RPMI8226 (cell line): Measurements from ENCODE around the gene ST7L.
"Not testable (repeated sequence)": the region's sequence is repeated elsewhere in the genome, so short reads cannot be mapped to it uniquely, and the experiment has no call there.

ENCODE experiments used
- DNase-seq: peaks from one replicate; pipeline ENCODE4 v3.0.0-alpha.2; 2015

The ST7L gene, protein sequence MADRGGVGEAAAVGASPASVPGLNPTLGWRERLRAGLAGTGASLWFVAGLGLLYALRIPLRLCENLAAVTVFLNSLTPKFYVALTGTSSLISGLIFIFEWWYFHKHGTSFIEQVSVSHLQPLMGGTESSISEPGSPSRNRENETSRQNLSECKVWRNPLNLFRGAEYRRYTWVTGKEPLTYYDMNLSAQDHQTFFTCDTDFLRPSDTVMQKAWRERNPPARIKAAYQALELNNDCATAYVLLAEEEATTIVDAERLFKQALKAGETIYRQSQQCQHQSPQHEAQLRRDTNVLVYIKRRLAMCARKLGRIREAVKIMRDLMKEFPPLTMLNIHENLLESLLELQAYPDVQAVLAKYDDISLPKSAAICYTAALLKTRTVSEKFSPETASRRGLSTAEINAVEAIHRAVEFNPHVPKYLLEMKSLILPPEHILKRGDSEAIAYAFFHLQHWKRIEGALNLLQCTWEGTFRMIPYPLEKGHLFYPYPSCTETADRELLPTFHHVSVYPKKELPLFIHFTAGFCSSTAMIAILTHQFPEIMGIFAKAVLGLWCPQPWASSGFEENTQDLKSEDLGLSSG

DNA sequence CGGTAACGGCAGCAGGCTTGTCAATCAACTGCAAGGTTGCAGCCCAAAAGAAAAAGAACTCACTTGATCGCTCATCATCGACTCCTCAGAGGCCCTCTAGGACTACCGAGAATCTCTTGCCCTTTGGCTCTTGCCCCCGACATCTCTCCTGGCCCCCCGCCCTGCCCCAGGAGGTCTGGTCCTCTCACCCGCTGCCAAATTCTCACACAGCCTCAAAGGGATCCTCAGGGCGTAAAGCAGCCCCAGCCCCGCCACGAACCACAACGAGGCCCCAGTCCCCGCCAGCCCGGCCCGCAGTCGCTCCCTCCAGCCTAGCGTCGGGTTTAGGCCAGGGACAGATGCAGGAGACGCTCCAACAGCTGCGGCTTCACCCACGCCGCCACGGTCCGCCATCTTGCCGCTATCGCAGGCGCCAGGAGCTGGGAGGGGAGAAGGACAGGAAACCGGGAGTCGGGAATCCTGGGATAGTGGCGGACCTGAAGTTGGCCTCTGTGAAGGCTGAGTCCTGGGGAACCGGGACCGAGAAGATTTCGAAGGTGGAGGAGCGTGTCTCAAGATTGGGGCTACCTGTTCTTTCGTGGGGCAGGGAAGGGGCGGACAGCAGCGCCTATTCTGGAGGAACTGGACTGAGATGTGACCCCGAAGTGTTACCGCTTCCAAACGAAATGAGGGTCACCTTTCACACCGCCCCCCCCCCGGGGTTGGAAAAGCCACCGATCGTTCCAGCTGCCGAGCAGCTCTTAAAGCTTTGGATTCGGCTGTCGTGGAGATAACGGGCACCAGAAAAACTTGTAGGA lies at the start of gene ST7L:
Gene ST7L (minus strand): TSS at position 421 of the 797 bp plus-strand sequence. CDS start 28 bp downstream, at position 393.
- DNase-seq = peak; percentile 49

DNA sequence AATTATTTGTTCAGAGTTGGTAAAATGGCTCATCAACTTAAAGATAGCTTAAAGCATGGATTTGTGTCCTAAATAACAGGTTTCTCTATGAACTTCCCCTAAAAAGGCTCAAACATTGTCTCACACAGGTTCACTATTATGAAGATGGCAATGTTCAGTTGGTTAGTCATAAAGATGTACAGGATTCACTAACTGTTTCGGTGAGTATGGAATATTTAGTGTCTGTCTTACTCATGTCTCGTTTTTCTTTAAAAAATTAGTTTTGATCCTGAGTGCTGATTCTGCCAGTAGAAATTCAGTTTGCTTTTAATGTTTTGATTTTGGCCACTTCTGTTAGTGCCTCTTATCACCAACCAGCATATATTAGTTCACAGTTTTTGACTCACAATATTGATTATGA lies 48.0 kb upstream of the ST7L start:
- no peak for DNase-seq

DNA sequence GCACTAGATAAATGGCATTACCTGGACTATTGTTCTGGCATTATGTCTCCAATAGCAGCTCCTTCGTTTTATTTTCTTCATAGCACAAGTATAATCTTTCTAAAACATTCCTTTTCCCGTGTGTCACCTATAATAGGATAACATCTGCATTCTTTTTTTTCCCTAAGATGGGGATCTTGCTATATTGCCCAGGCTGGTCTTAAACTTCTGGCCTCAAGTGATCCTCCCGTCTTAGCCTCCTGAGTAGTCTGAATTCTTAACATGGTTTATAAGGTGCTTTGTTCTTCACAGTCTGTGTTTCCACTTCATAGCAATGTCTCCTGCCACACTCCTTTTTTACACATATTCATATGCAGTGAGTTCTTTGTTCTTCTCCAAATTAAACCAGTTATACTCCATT lies 46.9 kb upstream of the ST7L start:
- no peak for DNase-seq

DNA sequence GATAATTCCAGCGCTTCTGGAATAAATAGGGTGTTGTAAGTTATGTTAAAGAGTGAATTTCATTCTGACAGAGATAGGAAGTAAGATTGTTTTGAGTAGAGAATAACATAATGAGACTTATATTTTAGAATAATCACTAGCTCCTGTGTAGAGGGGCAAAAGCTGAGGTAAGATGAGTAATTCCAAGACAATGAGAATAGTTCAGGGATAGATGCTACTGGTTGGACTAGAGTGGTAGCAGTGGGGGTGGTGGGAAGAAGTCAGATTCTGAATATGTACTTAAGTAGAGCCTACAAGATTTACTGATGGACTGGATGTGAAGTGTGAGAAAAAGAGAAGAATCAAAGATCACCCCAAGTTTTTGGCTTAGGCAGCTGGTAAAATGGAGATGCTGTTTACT lies 32.3 kb upstream of the ST7L start:
- DNase-seq = no peak

DNA sequence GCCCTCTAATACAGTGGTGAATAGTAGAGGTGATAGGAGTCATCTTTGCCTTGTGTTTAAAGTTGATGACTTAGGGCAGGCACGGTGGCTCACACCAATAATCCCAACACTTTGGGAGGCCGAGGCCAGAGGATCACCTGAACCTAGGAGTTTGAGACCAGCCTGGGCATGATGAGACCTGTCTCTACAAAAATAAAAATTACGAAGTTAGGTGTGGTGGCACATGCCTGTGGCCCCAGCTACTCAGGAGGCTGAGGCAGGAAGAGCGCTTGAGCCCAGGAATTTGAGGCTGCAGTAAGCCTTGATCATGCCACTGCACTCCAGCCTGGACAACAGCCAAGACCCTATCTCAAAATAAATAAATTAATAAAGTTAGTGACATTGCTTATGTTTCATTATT lies 27.3 kb upstream of the ST7L start:
- no peak for DNase-seq

DNA sequence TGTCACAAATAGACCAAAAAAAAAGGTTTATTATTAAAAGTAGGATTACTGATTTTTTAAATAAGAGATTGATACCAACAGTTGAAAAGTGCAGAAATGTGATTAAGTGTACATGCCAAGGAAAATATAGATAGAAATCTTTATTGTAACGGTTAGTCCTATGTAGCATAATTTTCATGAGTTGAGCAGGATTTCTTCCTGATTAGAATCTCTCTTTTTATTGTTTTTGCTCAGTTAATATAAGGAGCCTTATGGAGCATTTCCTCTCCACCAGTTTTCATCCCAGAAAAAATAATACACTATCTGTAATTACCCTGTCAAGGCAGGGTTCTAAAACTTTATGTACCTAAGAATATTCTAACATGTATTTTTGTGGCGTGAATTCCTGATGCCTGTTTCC lies 24.1 kb upstream of the ST7L start:
- no peak for DNase-seq

DNA sequence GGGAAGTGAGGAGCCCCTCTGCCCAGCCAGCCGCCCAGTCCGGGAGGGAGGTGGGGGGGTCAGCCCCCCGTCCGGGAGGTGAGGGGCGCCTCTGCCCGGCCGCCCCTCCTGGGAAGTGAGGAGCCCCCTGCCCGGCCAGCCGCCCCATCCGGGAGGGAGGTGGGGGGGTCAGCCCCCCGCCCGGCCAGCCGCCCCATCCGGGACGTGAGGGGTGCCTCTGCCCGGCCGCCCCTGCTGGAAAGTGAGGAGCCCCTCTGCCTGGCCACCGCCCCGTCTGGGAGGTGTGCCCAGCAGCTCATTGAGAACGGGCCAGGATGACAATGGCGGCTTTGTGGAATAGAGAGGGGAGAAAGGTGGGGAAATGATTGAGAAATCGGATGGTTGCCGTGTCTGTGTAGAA lies 21.5 kb upstream of the ST7L start:
- DNase-seq = not testable (repeated sequence)

DNA sequence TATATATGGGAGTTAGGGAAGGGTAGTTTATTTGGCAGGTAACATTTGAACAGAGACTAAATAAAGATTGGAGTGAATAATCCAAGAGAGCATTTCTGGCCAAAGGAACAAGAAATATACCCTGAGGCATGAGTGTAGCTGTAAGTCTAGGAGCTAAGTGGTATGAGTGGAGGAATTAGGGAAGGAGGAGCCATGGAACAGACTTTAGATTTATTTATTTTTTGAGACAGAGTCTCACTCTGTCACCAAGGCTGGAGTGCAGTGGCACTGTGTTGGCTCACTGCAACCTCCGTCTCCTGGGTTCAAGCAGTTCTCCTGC lies 19.1 kb upstream of the ST7L start:
- no peak for DNase-seq

DNA sequence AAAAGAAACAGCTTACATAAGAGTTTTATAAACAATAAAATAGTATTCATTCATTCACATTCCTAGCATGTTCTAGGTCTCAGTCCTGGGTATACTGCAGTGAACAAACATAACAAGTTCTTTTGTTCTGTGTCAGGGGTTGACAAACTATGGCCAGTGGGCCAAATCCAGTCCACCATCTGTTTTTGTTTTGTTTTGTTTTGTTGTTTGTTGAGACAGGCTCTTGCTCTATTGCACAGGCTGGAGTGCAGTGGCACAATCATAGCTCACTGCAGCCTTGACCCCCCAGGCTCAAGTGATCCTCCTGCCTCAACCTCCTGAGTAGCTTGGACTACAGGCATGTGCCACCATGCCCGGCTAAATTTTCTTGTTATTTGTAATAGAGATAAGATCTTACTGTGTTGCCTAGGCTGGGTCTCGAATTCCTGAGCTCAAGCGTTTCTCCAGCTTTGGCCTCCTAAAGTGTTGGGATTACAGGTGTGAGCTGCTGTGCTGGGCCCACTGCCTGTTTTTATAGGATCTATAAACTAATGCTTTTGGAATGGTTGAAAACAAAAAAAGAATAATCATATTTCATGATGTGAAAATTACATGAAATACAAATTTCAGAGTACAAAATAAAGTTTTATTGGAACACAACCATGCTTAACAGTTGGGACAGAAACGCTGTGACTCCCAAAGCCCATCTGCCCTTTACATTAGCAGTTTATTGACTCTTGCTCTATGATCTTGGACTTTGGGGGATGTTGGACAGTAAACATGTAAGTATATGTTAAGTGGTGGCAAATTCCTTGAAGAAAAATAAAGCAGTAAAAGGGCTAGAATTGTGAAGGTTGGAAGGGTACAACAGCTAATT lies 18.5 kb upstream of the ST7L start:
- DNase-seq = no peak

DNA sequence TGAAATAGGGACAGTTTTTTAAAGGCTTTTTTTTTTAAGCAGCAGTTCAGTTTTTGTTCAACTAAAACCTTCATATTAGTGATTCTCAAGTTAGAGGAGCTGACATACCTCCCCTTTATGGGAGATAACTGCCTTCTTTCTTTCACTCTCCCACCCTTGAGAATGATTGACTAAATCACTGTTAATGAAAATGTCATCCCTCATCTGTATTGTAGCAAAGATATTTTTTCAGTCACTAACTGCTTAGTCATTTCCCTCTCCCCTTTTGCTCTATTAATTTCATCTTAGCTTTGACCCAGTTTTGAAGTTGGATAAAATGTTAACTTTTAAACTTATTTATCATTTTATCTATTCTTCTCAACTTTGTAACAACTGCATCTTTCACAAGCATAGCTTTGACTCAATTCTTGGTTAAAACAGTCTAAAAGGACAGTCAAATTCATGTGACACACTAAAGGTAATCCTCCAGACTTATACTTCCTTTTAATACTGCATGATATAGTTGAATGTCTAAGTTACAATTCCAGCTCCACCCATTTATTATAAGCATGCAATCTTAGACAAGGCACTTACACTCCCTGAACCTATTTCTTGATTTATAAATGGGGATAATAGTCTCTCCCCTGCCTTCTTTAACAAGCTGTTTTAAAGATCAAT lies 17.8 kb upstream of the ST7L start:
- DNase-seq = no peak

DNA sequence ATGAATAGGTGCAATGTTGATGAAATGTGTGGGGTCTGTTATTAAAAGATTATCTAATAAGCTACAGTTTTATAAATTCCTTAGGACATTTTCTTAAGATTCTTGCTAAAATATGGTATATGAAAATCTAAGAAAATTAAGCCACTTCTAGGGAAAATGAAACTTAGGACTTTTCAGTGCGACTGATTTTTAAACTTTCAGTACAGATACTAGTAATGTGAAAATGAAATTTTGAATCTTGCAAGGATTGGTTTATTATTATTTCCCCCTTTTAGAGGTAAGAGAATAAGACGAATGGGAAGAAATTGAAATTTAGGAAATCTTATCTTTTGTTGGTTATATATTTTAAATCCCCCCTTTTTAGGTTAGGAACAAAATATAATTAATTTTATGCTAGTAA lies 17.1 kb upstream of the ST7L start:
- no peak for DNase-seq

DNA sequence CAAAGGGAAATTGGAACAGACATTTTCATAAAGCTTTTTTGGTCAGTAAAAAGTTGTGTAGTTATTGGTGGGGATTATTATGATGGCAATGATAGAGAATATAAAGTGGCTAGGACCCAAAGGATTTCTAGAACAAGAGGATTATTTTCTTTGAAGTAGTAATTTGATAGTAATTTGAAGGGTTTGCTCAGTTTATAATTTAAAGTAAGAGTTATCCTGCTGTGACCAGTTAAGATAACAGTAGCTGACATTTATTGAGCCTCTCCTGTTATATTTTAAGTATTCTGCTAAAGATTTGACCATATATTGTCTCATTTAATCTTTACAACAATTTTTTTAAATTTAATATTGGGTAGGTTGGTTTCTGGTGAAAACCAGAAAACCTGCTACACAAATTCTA lies 15.4 kb upstream of the ST7L start:
- no peak for DNase-seq

DNA sequence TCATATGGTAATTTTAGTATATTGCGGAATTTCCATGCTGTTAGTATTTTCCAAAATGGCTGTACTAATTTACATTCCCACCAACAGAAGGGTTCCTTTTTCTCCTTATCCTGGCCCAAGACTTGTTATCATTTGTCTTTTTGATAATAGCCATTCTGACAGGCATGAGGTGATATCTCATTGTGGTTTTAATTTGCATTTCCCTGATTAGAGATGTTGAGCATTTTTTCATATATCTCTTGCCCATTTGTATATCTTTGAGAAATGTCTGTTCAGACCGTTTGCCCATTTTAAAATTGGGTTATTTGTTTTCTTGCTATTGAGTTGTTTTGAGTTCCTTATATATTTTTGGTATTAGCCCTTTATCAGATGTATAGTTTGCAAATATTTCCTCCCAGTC lies 14.7 kb upstream of the ST7L start:
- no peak for DNase-seq

DNA sequence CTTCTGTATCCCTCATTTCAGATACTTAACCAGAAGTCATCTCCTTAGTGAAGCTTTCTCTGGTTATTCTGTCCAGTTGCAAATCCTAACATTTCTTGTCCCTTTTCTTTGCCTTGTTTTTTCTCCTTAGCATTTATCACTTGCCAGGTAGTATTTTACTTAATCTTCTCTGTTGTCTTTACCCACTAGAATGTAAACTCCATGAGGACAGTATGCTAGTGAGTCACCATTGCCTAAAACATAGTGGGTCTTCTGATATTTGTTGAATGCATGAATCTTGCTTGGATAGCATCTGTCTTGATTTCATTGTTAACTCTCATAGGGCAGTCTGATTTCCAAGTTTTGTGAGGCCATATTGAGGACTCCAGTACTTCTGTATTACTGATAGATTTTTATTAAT lies 10.3 kb upstream of the ST7L start:
- DNase-seq = no peak

DNA sequence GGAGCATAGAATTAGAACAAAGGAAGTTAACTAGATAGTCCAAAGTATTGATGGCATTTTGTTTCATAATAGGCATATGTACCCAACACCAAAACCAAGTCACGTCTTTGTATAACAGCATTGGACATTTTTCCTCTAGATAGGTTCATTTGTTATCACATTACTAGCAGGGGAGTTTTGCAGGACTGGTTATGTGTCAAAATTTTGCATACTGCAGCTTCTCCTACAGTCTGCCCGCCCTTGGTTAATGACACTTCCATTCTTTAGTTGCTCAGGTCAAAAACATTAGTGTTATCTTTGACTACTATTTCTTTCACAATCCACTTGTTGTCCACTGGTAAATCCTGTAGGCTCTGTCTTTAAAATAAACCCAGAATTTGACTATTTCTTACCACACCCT lies 9.6 kb upstream of the ST7L start:
- DNase-seq = no peak

DNA sequence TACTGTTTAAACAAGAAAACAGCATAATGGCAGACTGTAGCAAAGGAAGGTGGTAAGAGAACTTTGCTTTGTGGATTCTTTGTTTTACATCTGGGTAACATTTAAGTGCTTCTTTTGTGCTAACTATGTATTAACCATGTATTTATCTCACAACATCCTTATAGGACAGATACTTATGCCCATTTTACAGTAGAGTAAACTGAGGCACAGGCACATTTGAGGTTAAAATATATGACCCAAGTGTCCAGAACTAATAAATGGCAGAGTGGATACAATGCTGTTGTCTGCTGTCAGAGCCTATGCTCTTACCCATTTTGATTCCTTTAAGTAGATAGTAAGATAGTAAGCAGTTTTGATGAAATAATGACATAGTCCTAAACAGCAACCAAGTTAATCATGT lies 7.9 kb upstream of the ST7L start:
- DNase-seq = no peak

DNA sequence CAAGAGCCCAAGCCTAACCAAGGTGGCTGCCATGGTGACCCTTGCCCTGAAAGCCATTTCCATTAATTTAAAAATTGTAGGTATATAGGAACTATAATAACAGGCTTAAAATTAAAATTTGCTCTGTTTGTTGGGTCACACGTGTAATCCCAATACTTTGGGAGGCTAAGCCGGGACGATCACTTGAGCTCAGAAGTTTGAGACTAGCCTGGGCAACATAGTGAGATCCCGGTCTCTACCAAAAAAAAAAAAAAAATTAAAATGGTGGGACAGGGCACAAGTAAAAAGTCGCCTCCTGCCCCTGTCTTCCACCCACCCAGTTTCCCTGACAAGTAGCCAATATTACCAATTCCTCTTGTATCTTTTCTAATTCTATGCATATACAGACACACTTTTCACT lies 7.3 kb upstream of the ST7L start:
- no peak for DNase-seq

DNA sequence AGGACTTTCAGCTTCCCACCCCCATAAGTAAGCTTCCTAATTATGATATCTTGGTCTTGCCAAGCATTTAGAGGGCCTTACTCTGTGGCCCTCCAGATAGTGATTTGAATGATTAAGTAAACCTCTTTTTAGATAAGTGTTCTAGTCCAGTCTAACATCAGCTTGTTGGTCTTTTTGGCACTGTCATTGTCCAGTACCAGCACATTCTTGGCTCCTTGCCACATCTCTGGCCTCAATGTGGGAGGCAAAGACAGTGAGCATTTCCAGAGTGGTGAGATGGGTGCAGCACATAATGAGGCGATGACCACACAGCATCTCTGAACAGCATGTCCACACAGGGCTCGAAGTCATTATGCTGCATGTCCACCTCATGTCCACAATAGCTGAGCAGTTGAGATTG lies 6.8 kb upstream of the ST7L start:
- no peak for DNase-seq

DNA sequence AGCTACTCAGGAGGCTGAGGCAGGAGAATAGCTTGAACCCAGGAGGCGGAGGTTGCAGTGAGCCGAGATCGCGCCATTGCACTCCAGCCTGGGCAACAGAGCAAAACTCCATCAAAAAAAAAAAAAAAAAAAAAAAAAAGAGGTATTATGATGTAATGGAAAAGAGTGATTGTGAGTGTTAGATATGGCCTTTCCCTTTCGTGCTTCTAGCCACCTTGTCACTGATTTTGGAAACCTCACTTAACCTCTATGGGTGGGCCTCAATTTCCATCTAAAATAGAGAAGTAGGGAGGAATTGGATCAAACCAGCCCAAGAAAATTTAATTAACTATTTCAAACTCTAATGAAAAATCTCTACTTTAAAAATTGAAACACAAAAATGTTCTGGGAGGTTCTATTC lies 5.6 kb upstream of the ST7L start:
- DNase-seq = not testable (repeated sequence)

DNA sequence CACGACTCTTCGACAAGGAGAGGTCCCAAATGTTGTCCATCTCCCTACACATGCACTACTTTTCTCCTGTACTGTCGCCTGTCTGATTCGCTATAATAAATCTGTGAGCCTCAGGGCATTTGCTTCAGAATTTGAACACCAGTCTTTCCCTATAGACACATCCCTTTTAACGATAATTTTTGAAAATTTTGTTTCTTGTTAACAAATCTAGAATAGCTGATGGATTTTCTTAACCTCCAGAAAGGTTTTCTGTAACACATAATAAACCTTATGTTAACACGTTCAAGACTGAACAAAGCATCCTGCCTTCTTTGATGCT lies 1.4 kb upstream of the ST7L start:
- DNase-seq = no peak

DNA sequence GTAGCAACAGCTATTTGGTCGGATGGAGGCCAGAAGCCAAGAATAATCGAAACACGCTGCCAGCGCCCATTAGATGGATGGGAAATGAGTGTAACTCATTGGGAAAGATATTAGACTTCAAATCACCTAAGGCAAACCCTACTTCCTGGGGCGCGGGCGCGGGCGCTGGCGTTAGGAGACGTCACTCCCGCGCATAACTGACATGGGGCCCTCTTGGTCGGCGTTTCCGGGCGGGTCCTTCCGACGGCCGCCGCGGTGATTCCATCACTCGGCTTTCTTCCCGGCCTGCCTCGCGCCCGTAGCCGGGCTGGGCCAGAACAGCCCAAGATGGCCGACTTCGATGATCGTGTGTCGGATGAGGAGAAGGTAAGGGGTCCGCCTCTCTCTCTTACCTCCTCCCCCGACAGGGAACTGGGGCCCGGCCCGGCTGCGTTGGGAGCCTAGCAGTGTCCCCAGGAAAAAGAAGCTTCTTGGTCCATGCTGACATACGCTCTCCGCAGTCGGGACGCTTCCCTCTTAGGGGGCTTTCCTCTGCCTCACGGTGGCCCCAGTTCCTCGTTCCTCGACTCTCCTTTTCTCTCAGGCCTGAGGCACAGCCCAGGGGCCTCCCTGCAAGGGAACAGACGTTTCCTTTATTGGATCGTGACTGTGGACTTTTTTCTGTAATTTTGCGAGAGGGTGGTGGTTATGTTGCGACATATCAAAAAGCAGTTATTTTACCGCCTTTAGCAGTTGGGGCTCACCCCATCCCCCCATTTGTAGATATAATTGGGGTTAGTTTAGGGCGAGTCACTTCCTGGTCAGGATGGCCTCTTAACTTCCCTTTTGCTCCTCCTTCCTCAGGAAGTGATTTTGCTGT lies 806 bp upstream of the ST7L start, which contains the start of gene CAPZA1:
Gene CAPZA1 (plus strand): TSS at position 315 of the 859 bp plus-strand sequence. CDS start 13 bp downstream, at position 328.
- DNase-seq = peak; percentile 87
